HEK293T (cell line): ENCODE results near the gene TAAR9.
"Not testable (repeated sequence)": the region's sequence is repeated elsewhere in the genome, so short reads cannot be mapped to it uniquely, and the experiment has no call there.

Experiments used
- CTCF ChIA-PET: fragments of 350-600 bp; formaldehyde crosslinking; extraction: SDS; loops from one replicate; lab custom pipeline; 2021; ENCODE audit warnings: antibody characterized with exemption, inconsistent platforms; lab: Yijun Ruan, JAX
- POLR2A ChIA-PET: fragments of 350-600 bp; formaldehyde crosslinking; extraction: SDS; loops from one replicate; lab custom pipeline; 2020; ENCODE audit warnings: antibody characterized with exemption, inconsistent platforms; lab: Yijun Ruan, JAX
- DNase-seq: peaks from one replicate; pipeline ENCODE4 v3.0.0; 2012; ENCODE audit warnings: mixed read lengths; ENCODE audit errors: extremely low spot score
- ARNT ChIP-seq: fragments of 450-650 bp; IDR thresholded peaks from 2 replicates; pipeline ENCODE4 v1.6.1; 2017; ENCODE audit warnings: mild to moderate bottlenecking
- BHLHE40 ChIP-seq: fragments of 450-650 bp; IDR thresholded peaks from 2 replicates; pipeline ENCODE4 v1.6.1; 2016; ENCODE audit warnings: mild to moderate bottlenecking, moderate library complexity, borderline replicate concordance
- CTBP1 ChIP-seq: fragments of 450-650 bp; IDR thresholded peaks from 2 replicates; pipeline ENCODE4 v1.6.1; 2016; ENCODE audit warnings: borderline replicate concordance
- ELF4 ChIP-seq: fragments of 450-650 bp; IDR thresholded peaks from 2 replicates; pipeline ENCODE4 v1.6.1; 2017; ENCODE audit warnings: antibody characterized with exemption
- FOXA1 ChIP-seq: fragments of 450-650 bp; IDR thresholded peaks from 2 replicates; pipeline ENCODE4 v1.6.1; 2016; ENCODE audit warnings: mild to moderate bottlenecking
- FOXK2 ChIP-seq: fragments of 450-650 bp; IDR thresholded peaks from 2 replicates; pipeline ENCODE4 v1.6.1; 2016; ENCODE audit warnings: mild to moderate bottlenecking
- FOXM1 ChIP-seq: fragments of 450-650 bp; IDR thresholded peaks from 2 replicates; pipeline ENCODE4 v1.6.1; 2017; ENCODE audit warnings: mild to moderate bottlenecking, borderline replicate concordance
- HDGF ChIP-seq: fragments of 450-650 bp; IDR thresholded peaks from 2 replicates; pipeline ENCODE4 v1.6.1; 2017; ENCODE audit warnings: antibody characterized with exemption, borderline replicate concordance
- L3MBTL2 ChIP-seq: fragments of 450-650 bp; conservative IDR thresholded peaks from 2 replicates; pipeline ENCODE4 v1.6.1; 2016; ENCODE audit warnings: mild to moderate bottlenecking
- LEF1 ChIP-seq: fragments of 450-650 bp; IDR thresholded peaks from 2 replicates; pipeline ENCODE4 v1.6.1; 2017; ENCODE audit warnings: mild to moderate bottlenecking, borderline replicate concordance
- NFRKB ChIP-seq: fragments of 450-650 bp; IDR thresholded peaks from 2 replicates; pipeline ENCODE4 v1.6.1; 2016; ENCODE audit warnings: mild to moderate bottlenecking, moderate library complexity
- SP1 ChIP-seq: fragments of 450-650 bp; IDR thresholded peaks from 2 replicates; pipeline ENCODE4 v1.6.1; 2017
- SUZ12 ChIP-seq: fragments of 450-650 bp; IDR thresholded peaks from 2 replicates; pipeline ENCODE4 v1.6.1; 2016; ENCODE audit warnings: mild to moderate bottlenecking
- TARDBP ChIP-seq: fragments of 450-650 bp; IDR thresholded peaks from 2 replicates; pipeline ENCODE4 v1.6.1; 2016
- ZNF384 ChIP-seq: fragments of 450-650 bp; IDR thresholded peaks from 2 replicates; pipeline ENCODE4 v1.6.1; 2016
- TF ChIP-seq, protein P1 (sequence below): fragments of 450-650 bp; IDR thresholded peaks from 2 replicates; pipeline ENCODE4 v1.6.1; 2016

Gene TAAR9

DNA sequence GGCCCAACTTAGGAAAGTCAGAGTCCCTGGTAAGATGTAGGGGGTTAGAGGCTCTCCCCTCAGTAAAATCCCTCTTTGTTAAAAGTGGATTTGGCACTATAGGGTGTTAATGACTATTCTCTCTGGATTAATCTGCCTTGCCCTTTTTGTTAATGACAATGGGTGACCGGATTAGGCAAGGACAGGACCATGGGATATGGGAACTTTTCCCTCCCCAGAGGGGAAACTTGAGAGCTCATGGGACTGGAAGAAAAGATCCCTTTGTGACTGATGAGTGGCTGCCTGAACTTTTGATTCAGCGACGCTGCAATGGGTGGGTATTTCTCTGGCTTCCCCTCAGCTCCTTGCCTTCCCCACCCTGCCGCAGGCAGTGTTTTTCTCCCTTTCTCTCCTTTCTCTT is 12.2 kb upstream of the TAAR9 start:
- DNase-seq = no peak
- CTCF ChIA-PET = interaction anchor here (1.8 kb wide), 1 partner anchor 242 kb away, joined by 3 read pairs; no protein-coding TSS in a partner anchor
- POLR2A ChIA-PET = no interaction called here
- TF ChIP-seq, protein P1, sequence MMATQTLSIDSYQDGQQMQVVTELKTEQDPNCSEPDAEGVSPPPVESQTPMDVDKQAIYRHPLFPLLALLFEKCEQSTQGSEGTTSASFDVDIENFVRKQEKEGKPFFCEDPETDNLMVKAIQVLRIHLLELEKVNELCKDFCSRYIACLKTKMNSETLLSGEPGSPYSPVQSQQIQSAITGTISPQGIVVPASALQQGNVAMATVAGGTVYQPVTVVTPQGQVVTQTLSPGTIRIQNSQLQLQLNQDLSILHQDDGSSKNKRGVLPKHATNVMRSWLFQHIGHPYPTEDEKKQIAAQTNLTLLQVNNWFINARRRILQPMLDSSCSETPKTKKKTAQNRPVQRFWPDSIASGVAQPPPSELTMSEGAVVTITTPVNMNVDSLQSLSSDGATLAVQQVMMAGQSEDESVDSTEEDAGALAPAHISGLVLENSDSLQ = no peak
- TF ChIP-seq NFRKB (no peak), FOXA1 (no peak), BHLHE40 (no peak), L3MBTL2 (no peak)

DNA sequence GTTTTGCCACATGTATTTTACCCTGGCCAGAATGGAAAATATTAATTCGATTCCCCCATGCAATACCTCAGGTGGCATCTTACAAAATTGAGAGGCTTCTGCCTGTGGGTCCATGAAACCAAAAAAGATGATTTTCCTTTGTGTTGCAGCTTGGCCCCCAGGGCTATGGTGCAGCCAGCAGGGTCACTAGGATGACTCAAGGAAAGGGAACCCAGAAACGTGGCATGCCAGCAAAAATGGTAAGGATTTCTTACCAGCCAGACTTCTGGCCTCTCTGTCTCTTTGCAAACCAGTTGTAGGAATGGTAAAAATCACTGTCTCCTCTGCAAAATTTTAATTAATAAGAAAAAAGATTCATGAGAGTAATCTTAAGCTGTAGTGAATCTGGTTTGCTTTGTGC is 11.6 kb upstream of the TAAR9 start:
- CTCF ChIA-PET = interaction anchor here (0.6 to 1.8 kb wide), 2 partner anchors 150 to 241 kb away, joined by 3 read pairs; no protein-coding TSS in a partner anchor
- POLR2A ChIA-PET = interaction anchor here (1.1 to 1.2 kb wide), 2 partner anchors 14 to 289 kb away, joined by 4 to 6 read pairs; partner anchors contain the start of gene STX7
- TF ChIP-seq FOXM1 (no peak), SP1 (no peak), BHLHE40 (no peak), HDGF (no peak), SUZ12 (no peak), ELF4 (no peak)
- DNase-seq = no peak

DNA sequence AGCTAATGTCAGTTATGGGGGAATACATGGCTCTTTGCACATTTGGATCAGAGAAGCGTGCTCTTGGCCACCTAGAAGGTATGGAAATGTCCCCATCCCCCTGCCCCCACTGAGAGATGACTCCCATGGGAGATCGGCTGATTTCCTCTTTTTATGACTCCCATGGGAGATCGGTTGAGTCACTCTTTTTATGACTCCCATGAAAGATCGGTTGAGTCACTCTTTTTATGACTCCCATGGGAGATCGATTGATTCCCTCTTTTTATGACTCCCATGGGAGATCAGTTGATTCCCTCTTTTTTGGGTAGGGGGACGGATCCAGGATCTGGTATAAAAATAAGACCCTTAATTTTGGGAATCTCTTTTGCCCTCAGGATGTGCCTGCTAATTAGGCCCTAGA is 10.3 kb upstream of the TAAR9 start:
- no peak for TF ChIP-seq SP1
- TF ChIP-seq TARDBP = no peak
- no peak for TF ChIP-seq FOXK2
- no peak for TF ChIP-seq BHLHE40
- no peak for TF ChIP-seq NFRKB
- TF ChIP-seq CTBP1 = peak; percentile 96
- TF ChIP-seq HDGF = no peak
- TF ChIP-seq LEF1 = no peak
- no peak for TF ChIP-seq SUZ12
- TF ChIP-seq, protein P1 = peak; percentile 46
- no peak for TF ChIP-seq ZNF384
- peak; percentile 86 for TF ChIP-seq FOXM1
- no peak for TF ChIP-seq L3MBTL2
- DNase-seq = no peak
- ChIA-PET POLR2A (interaction anchor here (1.1 kb wide), 1 partner anchor 288 kb away, joined by 4 read pairs; no protein-coding TSS in a partner anchor), CTCF (interaction anchor here (1.3 to 1.8 kb wide), 2 partner anchors 240 to 248 kb away, joined by 3 to 4 read pairs; no protein-coding TSS in a partner anchor)

DNA sequence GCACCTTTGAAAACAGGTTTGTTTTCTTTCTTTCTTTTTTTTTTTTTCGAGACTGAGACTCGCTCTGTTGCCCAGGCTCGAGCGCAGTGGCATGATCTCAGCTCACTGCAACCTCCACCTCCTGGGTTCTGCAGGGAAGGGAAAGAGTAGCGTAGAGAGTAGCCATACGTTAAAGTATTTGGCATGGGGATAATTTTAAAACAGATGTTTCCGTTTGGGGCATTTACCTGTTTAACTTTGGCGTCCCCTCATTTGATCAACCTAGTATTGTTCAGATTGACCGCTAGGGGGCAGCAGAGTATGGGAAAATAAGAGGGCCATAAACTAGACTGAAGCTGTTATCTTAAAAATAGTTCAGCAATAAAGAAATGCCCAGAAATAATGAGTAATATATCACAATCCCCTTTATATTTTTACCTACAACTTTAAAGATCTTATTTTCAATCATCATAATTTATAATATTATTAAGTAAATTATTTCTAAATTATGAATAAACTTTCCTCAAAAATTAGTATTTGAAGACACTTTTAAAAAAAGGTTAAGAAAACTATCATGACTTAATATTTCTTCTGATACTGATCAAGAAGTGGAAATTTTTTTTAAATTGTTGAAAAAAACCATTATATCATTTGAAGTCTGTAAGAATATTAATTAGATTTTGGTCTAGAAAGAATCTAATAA is 7.6 kb upstream of the TAAR9 start:
- DNase-seq = peak; percentile 60
- ChIA-PET POLR2A (no interaction called here), CTCF (interaction anchor here (0.6 to 1.5 kb wide), 6 partner anchors 18 to 293 kb away, joined by 3 to 4 read pairs (median 4); partner anchors contain the start of gene STX7)
- TF ChIP-seq CTBP1 (no peak), ZNF384 (peak; percentile 82)

DNA sequence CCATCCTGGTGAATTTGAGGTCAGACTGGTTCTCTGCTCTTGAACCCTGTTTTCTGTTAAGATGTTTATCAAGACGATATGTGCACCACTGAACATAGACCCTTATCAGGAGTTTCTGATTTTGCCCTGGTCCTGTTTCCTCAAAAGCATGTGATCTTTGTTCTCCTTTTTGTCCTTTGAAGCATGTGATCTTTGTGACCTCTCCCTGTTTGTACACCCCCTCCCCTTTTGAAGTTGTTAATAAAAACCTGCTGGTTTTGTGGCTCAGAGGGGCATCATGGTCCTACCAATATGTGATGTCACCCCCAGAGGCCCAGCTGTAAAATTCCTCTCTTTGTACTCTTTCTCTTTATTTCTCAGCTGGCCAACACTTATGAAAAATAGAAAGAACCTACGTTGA is 3.5 kb upstream of the TAAR9 start:
- CTCF ChIA-PET, DNase-seq, POLR2A ChIA-PET: not testable (repeated sequence)

DNA sequence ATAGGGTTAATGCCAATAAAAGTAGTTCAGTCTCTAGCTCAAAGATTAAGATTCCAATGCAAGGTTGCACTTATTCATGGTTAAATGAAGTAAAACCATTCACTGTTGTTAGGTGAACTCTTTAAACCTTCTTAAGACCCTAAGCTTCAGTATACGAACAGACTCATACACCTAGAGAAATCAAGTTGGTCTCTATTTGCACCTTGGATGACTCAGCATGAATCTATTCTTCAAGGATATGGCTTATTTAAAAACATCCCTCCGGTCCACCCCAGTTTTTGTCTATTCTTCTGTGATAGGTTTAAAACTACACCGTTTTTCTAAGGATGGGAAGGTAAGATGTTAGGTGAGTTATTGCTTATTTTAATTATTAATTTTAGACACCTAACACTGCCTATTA is 932 bp upstream of the TAAR9 start:
- POLR2A ChIA-PET = no interaction called here
- CTCF ChIA-PET = no interaction called here

More for the DNA sequence above, 932 bp upstream of the TAAR9 start:
- TF ChIP-seq FOXK2 (no peak), LEF1 (no peak), FOXA1 (no peak), TARDBP (no peak), ELF4 (no peak), ZNF384 (no peak), SP1 (no peak), SUZ12 (no peak), HDGF (no peak), BHLHE40 (no peak), L3MBTL2 (no peak), NFRKB (no peak), FOXM1 (no peak), CTBP1 (no peak), ARNT (no peak)
- TF ChIP-seq, protein P1 = no peak
- no peak for DNase-seq
